ENCODE results near the gene FMN1. TPM values are rescaled to one million over a fixed set of nuclear protein-coding genes. Genes with fewer than 3 reads are reported as not detected.

FMN1 gene
- polyA plus RNA-seq, 3 donors, result 0.55 to 1.1 (median 1.0) TPM

DNA sequence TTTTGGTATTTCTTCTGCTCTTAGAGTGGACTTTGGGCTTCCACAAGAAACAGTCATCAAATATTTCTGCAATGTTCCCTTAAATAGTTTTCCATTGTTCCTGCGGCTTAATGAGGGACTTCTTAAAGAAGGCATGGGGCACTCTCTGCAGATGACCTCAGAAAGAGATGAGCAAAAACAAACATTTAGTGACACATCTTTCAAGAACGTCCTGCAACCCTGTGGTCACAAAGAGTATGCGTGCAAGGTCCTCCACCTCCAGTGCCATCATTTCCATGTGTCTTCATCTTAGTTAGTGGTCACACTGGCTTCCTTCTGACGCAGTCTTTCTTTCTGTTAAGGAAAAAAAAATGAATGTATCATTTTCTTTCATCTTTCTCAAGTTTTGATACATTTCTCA is 420.5 kb downstream of the FMN1 start:
- 76 to 88% (median 77%) methylated on average over 4 of the region's 4 CpGs for WGBS, 3 donors
- no peak overlapping the region for H3K27ac ChIP-seq (ENCODE audit: low read depth, low read length)

- WGBS, 3 donors, result 46 to 96% (median 84%) methylated on average over 1 of the region's 1 CpG
- H3K27ac ChIP-seq (ENCODE audit: low read depth, low read length), result no peak overlapping the region
Observed at GRCh38 chr15:32767236-32767635, 427.3 kb downstream of the FMN1 start.

DNA sequence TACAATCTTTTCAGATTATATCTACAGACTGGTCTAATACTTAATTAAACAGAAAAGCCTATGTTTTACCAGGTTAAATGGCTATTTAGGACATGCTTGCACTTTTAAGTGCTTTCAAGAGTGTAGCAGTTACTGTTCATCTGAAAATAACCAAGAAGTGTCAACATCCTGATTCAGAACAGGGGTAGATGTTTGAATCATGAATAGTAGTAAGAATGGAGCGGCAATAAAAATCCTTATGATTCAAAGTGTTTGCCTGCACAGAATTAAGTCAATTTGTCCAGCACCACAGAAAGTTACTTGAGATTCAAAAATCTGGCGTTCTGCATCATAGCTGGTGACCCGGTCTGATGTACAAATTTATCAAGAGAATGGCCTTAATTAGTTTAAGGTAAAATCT is 428.4 kb downstream of the FMN1 start:
- H3K27ac ChIP-seq (ENCODE audit: low read depth, low read length), result no peak overlapping the region
- 74 to 85% (median 79%) methylated on average over 3 of the region's 3 CpGs for WGBS, 3 donors

DNA sequence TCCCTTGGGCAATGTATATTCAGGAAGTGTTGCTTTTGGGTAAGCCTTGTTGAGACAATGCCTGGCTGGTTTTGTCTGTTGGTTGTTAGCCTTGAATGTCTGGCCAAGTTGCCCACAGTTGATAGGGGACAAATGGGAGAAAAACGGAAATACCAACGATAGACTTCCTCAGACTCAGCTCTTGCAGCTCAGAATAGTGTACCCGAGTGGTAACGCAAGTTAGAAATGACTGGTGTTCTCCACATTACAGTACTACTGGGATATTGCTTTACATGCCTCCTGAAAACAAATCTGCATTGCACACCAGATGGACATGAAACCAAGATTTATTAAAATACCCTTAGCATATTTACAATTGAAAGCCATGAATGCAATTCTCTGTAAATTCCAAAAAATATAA is 429.3 kb downstream of the FMN1 start:
- 51 to 60% (median 58%) methylated on average over 4 of the region's 4 CpGs for WGBS, 3 donors
- no peak overlapping the region for H3K27ac ChIP-seq (ENCODE audit: low read depth, low read length)

DNA sequence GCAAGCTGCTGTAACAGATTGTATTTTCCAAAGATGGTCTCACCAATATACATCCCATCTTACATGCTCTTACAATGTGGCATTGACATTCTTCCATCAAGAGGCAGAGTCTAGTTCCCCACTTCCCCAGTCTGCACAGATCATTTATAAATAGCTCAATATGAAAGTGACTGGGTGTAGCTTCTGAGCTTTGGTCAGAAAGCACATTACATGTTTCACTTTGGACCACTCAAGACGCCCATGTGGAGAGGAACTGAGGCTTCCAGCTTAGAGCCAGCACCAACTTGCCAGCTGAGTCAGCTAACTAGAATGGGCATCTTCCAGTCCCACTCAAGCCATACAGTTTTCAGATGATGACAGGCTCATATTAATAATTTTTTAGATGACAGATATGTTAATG is 431.2 kb downstream of the FMN1 start:
- H3K27ac ChIP-seq (ENCODE audit: low read depth, low read length), result no peak overlapping the region
- WGBS, 3 donors, result 63 to 89% (median 73%) methylated on average over 1 of the region's 1 CpG

DNA sequence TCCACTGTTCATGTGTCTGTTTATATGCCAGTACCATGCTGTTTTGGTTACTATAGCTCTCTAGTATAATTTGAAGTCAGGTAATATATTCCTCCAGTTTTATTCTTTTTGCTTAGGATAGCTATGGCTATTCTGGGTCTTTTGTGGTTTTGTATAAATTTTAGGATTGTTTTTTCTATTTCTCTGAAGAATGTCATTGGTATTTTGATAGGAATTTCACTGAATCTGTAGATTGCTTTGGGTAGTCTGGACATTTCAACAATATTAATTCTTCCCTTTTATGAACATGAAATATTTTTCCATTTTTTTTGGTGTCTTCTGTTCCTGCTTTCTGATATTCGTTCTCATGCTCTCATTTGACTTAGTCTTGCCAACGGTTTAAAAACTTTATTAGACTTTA is 437.1 kb downstream of the FMN1 start:
- H3K27ac ChIP-seq (ENCODE audit: low read depth, low read length), result no peak overlapping the region
- WGBS, 3 donors, result 80 to 87% (median 84%) methylated on average over 2 of the region's 2 CpGs

- no peak overlapping the region for H3K27ac ChIP-seq (ENCODE audit: low read depth, low read length)
- 58 to 78% (median 59%) methylated on average over 3 of the region's 3 CpGs for WGBS, 3 donors
Observed at GRCh38 chr15:32750979-32751378, 443.5 kb downstream of the FMN1 start.

- no peak overlapping the region for H3K27ac ChIP-seq (ENCODE audit: low read depth, low read length)
- 87 to 91% (median 89%) methylated on average over 4 of the region's 4 CpGs for WGBS, 3 donors
Observed at GRCh38 chr15:32747921-32748342, 446.6 kb downstream of the FMN1 start.

DNA sequence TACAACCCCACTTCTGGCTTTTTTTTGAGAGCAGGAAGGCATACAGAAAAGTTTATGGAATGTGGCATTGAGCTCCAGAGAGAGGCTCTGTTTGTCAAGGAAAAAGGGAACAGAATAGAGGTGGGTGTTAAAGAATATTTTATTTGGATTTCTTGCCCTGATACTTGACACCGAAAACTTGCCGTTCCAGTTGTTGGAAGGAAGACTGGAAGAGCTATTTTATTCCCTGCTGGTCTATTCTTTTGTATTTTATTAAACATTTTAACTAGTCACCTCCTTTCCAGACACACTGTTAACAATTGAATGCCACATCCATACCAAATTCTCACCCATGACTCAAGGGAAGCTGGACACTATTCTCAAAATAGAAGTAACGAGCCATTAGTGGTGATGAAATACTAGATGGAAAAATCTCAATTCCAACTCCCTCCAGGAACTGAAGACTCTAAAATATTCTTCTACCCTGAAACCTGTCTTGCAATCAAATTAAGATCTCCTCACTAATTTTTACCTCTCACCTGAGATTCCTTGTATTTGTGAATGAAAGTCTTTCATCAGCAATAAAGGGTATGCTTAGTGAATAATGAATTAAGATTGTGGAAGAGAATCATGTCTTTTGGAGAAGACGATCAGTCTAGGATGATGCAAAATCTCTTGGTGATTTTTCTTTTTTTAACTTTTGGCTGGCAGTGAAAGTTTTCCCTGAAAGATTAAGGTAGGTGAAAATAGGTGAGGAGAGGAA is 448.2 kb downstream of the FMN1 start:
- 75 to 92% (median 88%) methylated on average over 4 of the region's 4 CpGs for WGBS, 3 donors

GRCh38 chr15:32743411-32744140 is 450.9 kb downstream of the FMN1 start:
- H3K27ac ChIP-seq (ENCODE audit: low read depth, low read length), result no peak overlapping the region
- WGBS, 3 donors, result 59 to 66% (median 65%) methylated on average over 5 of the region's 5 CpGs

More for the DNA sequence above, 448.2 kb downstream of the FMN1 start:
- H3K27ac ChIP-seq (ENCODE audit: low read depth, low read length), result no peak overlapping the region

GRCh38 chr15:32739522-32740063 is 454.9 kb downstream of the FMN1 start:
- H3K27ac ChIP-seq (ENCODE audit: low read depth, low read length), result no peak overlapping the region
- WGBS, 3 donors, result 78 to 93% (median 82%) methylated on average over 1 of the region's 1 CpG

DNA sequence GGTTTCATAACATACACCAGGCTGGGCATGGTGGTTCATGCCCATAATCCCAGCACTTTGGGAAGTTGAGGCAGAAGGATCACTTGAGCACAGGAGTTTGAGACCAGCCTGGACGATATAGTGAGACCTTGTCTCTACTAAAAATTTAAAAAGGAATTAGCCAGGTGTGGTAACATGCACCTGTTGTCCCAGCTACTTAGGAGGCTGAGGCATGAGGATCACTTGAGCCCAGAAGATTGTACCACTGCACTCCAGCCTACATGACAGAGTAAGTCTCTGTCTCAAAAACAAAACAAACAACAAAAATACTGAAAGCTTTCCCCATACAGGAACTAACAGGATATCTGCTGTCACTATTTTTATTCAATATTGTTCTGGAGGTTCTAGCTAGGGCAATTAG is 455.8 kb downstream of the FMN1 start:
- WGBS, 3 donors, result 81 to 91% (median 85%) methylated on average over 1 of the region's 1 CpG
- no peak overlapping the region for H3K27ac ChIP-seq (ENCODE audit: low read depth, low read length)

DNA sequence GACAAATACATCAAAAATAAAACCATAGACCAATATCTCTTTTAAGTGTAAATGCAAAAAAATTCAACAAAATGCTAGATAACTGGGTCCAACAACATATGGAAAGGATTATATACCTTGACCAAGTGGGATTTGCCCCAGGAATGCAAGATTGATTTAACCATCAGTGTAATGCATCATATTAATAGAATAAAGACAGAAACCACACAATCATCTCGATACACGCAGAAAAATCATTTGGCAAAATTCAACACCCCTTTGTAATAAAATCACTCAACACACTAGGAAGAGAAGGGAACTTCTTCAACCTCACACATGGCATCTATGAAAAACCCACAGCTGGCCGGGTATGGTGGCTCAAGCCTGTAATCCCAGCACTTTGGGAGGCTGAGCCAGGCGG is 457.2 kb downstream of the FMN1 start:
- 89 to 93% (median 91%) methylated on average over 4 of the region's 4 CpGs for WGBS, 3 donors
- H3K27ac ChIP-seq (ENCODE audit: low read depth, low read length), result no peak overlapping the region

DNA sequence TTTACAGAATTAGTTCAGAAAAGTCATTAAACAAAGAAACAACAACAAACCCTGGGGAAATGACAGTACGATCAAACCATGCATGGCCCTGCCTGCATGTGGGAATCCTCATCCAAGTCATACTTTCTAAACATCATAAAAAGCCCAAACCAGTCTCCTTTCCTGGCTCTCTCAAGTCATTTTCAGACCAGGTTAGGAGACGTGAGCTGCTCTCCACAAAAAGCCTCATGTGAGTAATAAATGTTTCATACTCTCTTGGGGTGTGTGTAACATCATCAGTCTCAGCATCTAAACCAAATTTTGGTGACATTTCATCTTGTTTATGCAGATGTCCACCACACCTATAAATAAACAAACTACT is 457.8 kb downstream of the FMN1 start:
- H3K27ac ChIP-seq (ENCODE audit: low read depth, low read length), result no peak overlapping the region
- 80 to 91% (median 88%) methylated on average over 2 of the region's 2 CpGs for WGBS, 3 donors

DNA sequence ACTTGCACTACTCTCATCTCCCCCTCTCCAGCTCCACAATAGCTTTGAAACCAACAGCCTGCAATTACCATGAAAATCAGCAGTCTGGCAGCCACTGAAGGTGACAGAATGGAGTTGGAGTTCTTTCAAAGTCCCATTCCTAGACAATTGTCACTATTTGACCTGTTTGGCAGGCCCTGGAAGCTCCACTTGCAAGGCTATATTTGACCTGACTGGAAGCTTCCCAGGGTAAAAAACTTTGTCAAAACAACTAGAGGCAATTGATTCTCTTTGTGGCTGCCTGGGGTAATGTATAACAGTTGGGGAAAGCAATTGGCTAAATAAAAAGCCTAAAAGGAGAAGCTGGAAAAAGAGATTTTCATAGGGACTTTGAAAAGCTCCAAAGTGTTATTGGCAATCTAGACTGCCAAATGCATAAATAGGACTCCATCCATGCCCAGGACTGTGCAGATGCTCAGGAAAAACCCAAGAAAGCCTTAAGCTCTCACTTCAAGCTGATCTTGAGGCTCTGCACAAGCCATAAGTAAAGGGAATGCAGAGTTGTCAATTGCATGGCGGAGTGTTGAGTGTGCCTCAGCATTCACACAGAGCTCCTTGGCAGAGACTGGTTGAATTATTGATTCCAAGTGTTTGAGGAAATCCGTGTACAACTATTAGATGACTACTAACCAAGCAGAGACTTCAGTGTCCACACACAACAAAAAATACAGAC is 458.4 kb downstream of the FMN1 start:
- 70 to 93% (median 81%) methylated on average over 2 of the region's 2 CpGs for WGBS, 3 donors
- no peak overlapping the region for H3K27ac ChIP-seq (ENCODE audit: low read depth, low read length)

- no peak overlapping the region for H3K27ac ChIP-seq (ENCODE audit: low read depth, low read length)
- 49 to 91% (median 77%) methylated on average over 3 of the region's 3 CpGs for WGBS, 3 donors
Observed at GRCh38 chr15:32733281-32733680, 461.2 kb downstream of the FMN1 start.

DNA sequence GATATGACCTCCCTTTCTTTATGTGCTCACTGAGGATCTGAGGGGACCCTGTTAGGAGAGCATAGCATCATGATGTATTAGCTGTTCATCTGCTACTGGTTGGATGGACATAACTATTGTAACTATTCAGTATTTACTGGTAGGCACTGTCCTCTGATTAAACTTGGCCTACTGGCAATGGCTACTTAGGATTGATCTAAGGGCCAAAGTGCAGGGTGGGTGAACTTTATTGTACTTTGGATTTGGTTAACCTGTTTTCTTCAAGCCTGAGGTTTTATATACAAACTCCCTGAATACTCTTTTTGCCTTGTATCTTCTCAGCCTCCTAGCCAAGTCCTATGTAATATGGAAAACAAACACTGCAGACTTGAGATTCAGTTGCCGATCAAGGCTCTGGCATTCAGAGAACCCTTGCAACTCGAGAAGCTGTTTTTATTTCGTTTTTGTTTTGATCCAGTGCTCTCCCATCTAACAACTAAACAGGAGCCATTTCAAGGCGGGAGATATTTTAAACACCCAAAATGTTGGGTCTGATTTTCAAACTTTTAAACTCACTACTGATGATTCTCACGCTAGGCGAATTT is 461.8 kb downstream of the FMN1 start:
- no peak overlapping the region for H3K27ac ChIP-seq (ENCODE audit: low read depth, low read length)
- 79 to 83% (median 81%) methylated on average over 6 of the region's 6 CpGs for WGBS, 3 donors

GRCh38 chr15:32730677-32731654 is 463.5 kb downstream of the FMN1 start:
- WGBS, 3 donors, result 46 to 65% (median 51%) methylated on average over 27 of the region's 27 CpGs
- H3K27ac ChIP-seq (ENCODE audit: low read depth, low read length), result no peak overlapping the region

Measured in adipose tissue (tissue), 3 donors.